Smooth muscle cell (in vitro differentiated cells): ENCODE measurements around the gene COPB1. TPM values are rescaled to one million over a fixed set of nuclear protein-coding genes. Genes with fewer than 3 reads are reported as not detected.
"Not testable (repeated sequence)": the region's sequence is repeated elsewhere in the genome, so short reads cannot be mapped to it uniquely, and the experiment has no call there.

Source experiments
- DNase-seq: peaks from one replicate; lab custom pipeline; 2025; ENCODE audit not compliant: unreplicated experiment; lab: John Stamatoyannopoulos, UW
- H2AFZ ChIP-seq: fragments of 200-600 bp; sonication (generic); 2 replicates; pipeline ENCODE4 v1.6.0; 2016; ENCODE audit warnings: antibody characterized with exemption, low read depth, mild to moderate bottlenecking
- H3F3A ChIP-seq: fragments of 200-600 bp; sonication (generic); 2 replicates; pipeline ENCODE4 v1.6.0; 2017; ENCODE audit warnings: antibody characterized with exemption, low read depth
- H3K27ac ChIP-seq: fragments of 200-600 bp; sonication (generic); 2 replicates; pipeline ENCODE4 v1.5.1; 2016; ENCODE audit warnings: low read depth, mild to moderate bottlenecking
- H3K27me3 ChIP-seq: fragments of 200-600 bp; sonication (generic); 2 replicates; pipeline ENCODE4 v1.6.1; 2016; ENCODE audit warnings: low read depth, mild to moderate bottlenecking
- H3K36me3 ChIP-seq: fragments of 200-600 bp; sonication (generic); 2 replicates; pipeline ENCODE4 v1.5.1; 2016; ENCODE audit warnings: low read depth
- H3K4me1 ChIP-seq: fragments of 200-600 bp; sonication (generic); 2 replicates; pipeline ENCODE4 v1.5.1; 2016; ENCODE audit warnings: low read depth
- H3K4me2 ChIP-seq: fragments of 200-600 bp; sonication (generic); 2 replicates; pipeline ENCODE4 v1.6.0; 2016; ENCODE audit warnings: mild to moderate bottlenecking
- H3K4me3 ChIP-seq: fragments of 200-600 bp; sonication (generic); 2 replicates; pipeline ENCODE4 v1.5.1; 2016; ENCODE audit warnings: mild to moderate bottlenecking
- H3K79me2 ChIP-seq: fragments of 200-600 bp; sonication (generic); 2 replicates; pipeline ENCODE4 v1.6.0; 2016; ENCODE audit warnings: low read depth, mild to moderate bottlenecking
- H3K9ac ChIP-seq: fragments of 200-600 bp; sonication (generic); 2 replicates; pipeline ENCODE4 v1.6.0; 2016; ENCODE audit warnings: low read depth
- H3K9me3 ChIP-seq: fragments of 200-600 bp; sonication (generic); replicated peaks from 2 replicates; pipeline ENCODE4 v1.5.1; 2016; ENCODE audit warnings: low read depth
- H4K20me1 ChIP-seq: fragments of 200-600 bp; sonication (generic); 2 replicates; pipeline ENCODE4 v1.6.0; 2016; ENCODE audit warnings: low read depth
- CTCF ChIP-seq: fragments of 200-600 bp; sonication (generic); IDR thresholded peaks from 2 replicates; pipeline ENCODE4 v1.5.1; 2017; ENCODE audit warnings: borderline replicate concordance, mild to moderate bottlenecking, antibody characterized with exemption; ENCODE audit not compliant: insufficient read depth, poor library complexity, severe bottlenecking
- WGBS: methylation state at CpG from one replicate; pipeline ENCODE4 v1.1.7; 2016; ENCODE audit warnings: low lambda C conversion rate; 5-methylcytosine and 5-hydroxymethylcytosine counted together
- polyA plus RNA-seq: library from polyadenylated mRNA; unstranded; fragments of >200 nt; fragmentation: Nextera tagmentation; extraction: Ambion mirVana; gene quantifications from 2 replicates; pipeline ENCODE4 v1.2.1, GENCODE V29; 2016
- total RNA-seq: library from RNA; depleted of rRNA; stranded (reverse); fragments of >200 nt; gene quantifications from 2 replicates; pipeline ENCODE4 v1.2.3, GENCODE V29; 2014

Gene COPB1
- total and polyA plus RNA-seq, 2 experiments from 2014 or later: 135 to 299 TPM

- no peaks in the 10 kb centered on the region for H3K9me3 ChIP-seq
- H2AFZ ChIP-seq: no peak overlapping the region
- no peak for TF ChIP-seq CTCF
- DNase-seq: no peak
- peaks cover 12% of the 10 kb centered on the region for H3K4me1 ChIP-seq
- H3K4me2 ChIP-seq: no peak overlapping the region
- no peaks in the 10 kb centered on the region for H3K27me3 ChIP-seq
- H3K36me3 ChIP-seq: no peaks in the 10 kb centered on the region
- WGBS: 93% methylated on average over 3 of the region's 3 CpGs
- no peaks in the 10 kb centered on the region for H4K20me1 ChIP-seq
- H3F3A ChIP-seq: no peaks in the 10 kb centered on the region
- H3K27ac ChIP-seq: no peak overlapping the region
- no peak overlapping the region for H3K4me3 ChIP-seq
- H3K79me2 ChIP-seq: no peaks in the 10 kb centered on the region
- no peak overlapping the region for H3K9ac ChIP-seq
Observed at GRCh38 chr11:14538926-14539554, 39.4 kb upstream of the COPB1 start.

GRCh38 chr11:14538271-14538925 is 38.8 kb upstream of the COPB1 start:
- Histone ChIP-seq H3K4me3 (no peak overlapping the region), H3K27ac (no peak overlapping the region), H2AFZ (no peak overlapping the region), H3K27me3 (no peaks in the 10 kb centered on the region), H3K36me3 (no peaks in the 10 kb centered on the region), H3K4me2 (no peak overlapping the region), H3K4me1 (peaks cover 12% of the 10 kb centered on the region), H3F3A (no peaks in the 10 kb centered on the region), H3K9ac (no peak overlapping the region), H3K9me3 (no peaks in the 10 kb centered on the region), H4K20me1 (no peaks in the 10 kb centered on the region), H3K79me2 (no peaks in the 10 kb centered on the region)
- no peak for DNase-seq
- 83% methylated on average over 6 of the region's 6 CpGs for WGBS
- TF ChIP-seq CTCF: no peak

DNA sequence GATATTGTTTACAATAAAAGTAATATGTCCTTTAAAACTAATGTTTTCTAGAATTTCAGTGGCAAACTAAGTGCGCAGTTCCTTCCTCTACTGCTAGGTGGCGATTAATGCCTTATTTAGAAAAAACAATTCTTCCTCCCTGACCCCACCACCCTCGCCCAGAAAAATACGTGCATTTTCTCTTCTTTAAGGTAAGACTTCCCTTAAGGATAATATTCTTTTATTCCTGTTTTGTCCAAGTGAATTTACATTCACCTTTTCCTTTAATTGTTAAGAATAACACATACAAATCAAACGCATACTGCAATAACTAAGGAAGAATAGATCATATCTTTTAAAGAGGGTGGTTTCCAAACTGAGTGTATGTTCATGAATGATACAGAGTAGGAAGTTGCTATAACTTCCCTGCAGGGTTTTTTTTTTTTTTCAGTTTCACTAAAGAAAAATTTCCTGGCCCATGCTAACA is 37.6 kb upstream of the COPB1 start:
- Histone ChIP-seq H3K4me3 (peak overlapping the region; percentile 24), H3K9ac (no peak overlapping the region), H3K36me3 (no peaks in the 10 kb centered on the region), H3K79me2 (no peaks in the 10 kb centered on the region), H3K9me3 (no peaks in the 10 kb centered on the region), H3K4me1 (peaks cover 10% of the 10 kb centered on the region), H3K4me2 (peak overlapping the region; percentile 80), H3F3A (no peaks in the 10 kb centered on the region), H4K20me1 (no peaks in the 10 kb centered on the region), H2AFZ (no peak overlapping the region), H3K27me3 (no peaks in the 10 kb centered on the region), H3K27ac (no peak overlapping the region)
- peak; percentile 71 for TF ChIP-seq CTCF
- 19% methylated on average over 5 of the region's 5 CpGs for WGBS
- DNase-seq: no peak

GRCh38 chr11:14535166-14535565 is 35.6 kb upstream of the COPB1 start:
- H3F3A ChIP-seq, H3K4me2 ChIP-seq, H3K4me3 ChIP-seq, DNase-seq, H3K27me3 ChIP-seq, H3K27ac ChIP-seq, H3K4me1 ChIP-seq, H2AFZ ChIP-seq, H3K36me3 ChIP-seq, H3K9me3 ChIP-seq, H4K20me1 ChIP-seq, H3K79me2 ChIP-seq, H3K9ac ChIP-seq: not testable (repeated sequence)
- 86% methylated on average over 1 of the region's 4 CpGs for WGBS
